Measurements from ENCODE around the gene REPIN1. TPM values are rescaled to one million over a fixed set of nuclear protein-coding genes. Genes with fewer than 3 reads are reported as not detected.

The REPIN1 gene
- total RNA-seq, 1 experiment from 2014 or later = 106 TPM

- no peak overlapping the region for H3K27ac ChIP-seq (ENCODE audit: low read depth, low read length)
- H3K9me2 ChIP-seq (ENCODE audit: insufficient read depth) = no peaks in the 10 kb centered on the region
- BruUV-seq (replicated peaks) = no TSS peak
- POLR2A ChIA-PET = interaction anchor here (0.9 kb wide), 1 partner anchor 16 kb away, joined by 3 read pairs; no protein-coding TSS in a partner anchor
- no peaks in the 10 kb centered on the region for H3K79me2 ChIP-seq (ENCODE audit: insufficient read depth, low read length)
- no peak for DNase-seq (ENCODE audit: low read depth, low spot score)
- H3K9me3 ChIP-seq (ENCODE audit: control insufficient read depth in 1 of 2, insufficient read depth in 1 of 2, low read depth in 1 of 2, low read length in 2 of 2) = no peaks in the 10 kb centered on the region
- H3K4me1 ChIP-seq (ENCODE audit: control insufficient read depth in 1 of 2, insufficient read depth in 2 of 2, low read length in 2 of 2) = no peaks in the 10 kb centered on the region
- H4K20me1 ChIP-seq (ENCODE audit: insufficient read depth) = no peaks in the 10 kb centered on the region
- H3K9ac ChIP-seq (ENCODE audit: low read length) = no peak overlapping the region
- H3K27me3 ChIP-seq (ENCODE audit: insufficient read depth, low read length) = no peaks in the 10 kb centered on the region
- H3K36me3 ChIP-seq (ENCODE audit: control insufficient read depth in 1 of 2, insufficient read depth in 2 of 2, low read length in 2 of 2) = no peaks in the 10 kb centered on the region
- H3K4me3 ChIP-seq (replicated peaks in 1 of 2; ENCODE audit: low read depth in 1 of 2, low read length in 2 of 2) = no peak overlapping the region
- H2AFZ ChIP-seq (ENCODE audit: low read depth, low read length, poor library complexity, severe bottlenecking) = no peak overlapping the region
- ATAC-seq = no peak
- RAD21 ChIA-PET (ENCODE audit: low non-redundant PET in 1 of 2, low total read pairs in 2 of 2, uncharacterized antibody in 2 of 2, unreplicated experiment in 2 of 2) = no interaction called here
- CTCF ChIA-PET = no interaction called here
- no peak for TF ChIP-seq TCF7L2 (IDR thresholded peaks at IDR 0.05; ENCODE audit: borderline replicate concordance, extremely low read depth, insufficient read depth, insufficient read length)
- TF ChIP-seq ZBTB33 (IDR thresholded peaks at IDR 0.05; ENCODE audit: extremely low read depth, insufficient replicate concordance, low read length) = no peak
- no peak for TF ChIP-seq FOSL1 (IDR thresholded peaks at IDR 0.05; ENCODE audit: low read depth)
- no peak for TF ChIP-seq REST (IDR thresholded peaks at IDR 0.05; ENCODE audit: low read depth)
- TF ChIP-seq EGR1 (IDR thresholded peaks at IDR 0.05; ENCODE audit: low read depth) = no peak
- no peak for TF ChIP-seq EZH2 (IDR thresholded peaks at IDR 0.05)
- no peak overlapping the region for H3K4me2 ChIP-seq (ENCODE audit: low read length)
- intact Hi-C loops (cut with micrococcal nuclease) = no loop called here
These were observed 21.6 kb downstream of the REPIN1 start for GRCh38 chr7:150390205-150390604.
